DND-41 (cell line): ENCODE data around the gene FBXO41.

ENCODE experiments used
- ATAC-seq: fragments of 200-7000 bp; cut with Tn5 transposase; 3 replicates; pipeline ENCODE4 v1.9.1; 2021; ENCODE audit warnings: low read depth; ENCODE audit not compliant: insufficient read depth
- DNase-seq: peaks from one replicate; pipeline ENCODE4 v3.0.0-alpha.2; 2020
- H2AFZ ChIP-seq: 2 replicates; pipeline ENCODE4 v1.6.0; 2012; ENCODE audit warnings: low read depth, low read length
- H3K27ac ChIP-seq: 2 replicates; pipeline ENCODE4 v1.5.1; 2012; ENCODE audit warnings: low read length, inconsistent platforms
- H3K27me3 ChIP-seq: fragments of 200-600 bp; sonication (generic); 2 replicates; pipeline ENCODE4 v1.6.0; 2012; ENCODE audit warnings: low read length, mild to moderate bottlenecking, inconsistent platforms; ENCODE audit not compliant: insufficient read depth, poor library complexity
- H3K36me3 ChIP-seq: 2 replicates; pipeline ENCODE4 v1.5.1; 2012; ENCODE audit warnings: low read length, inconsistent platforms; ENCODE audit not compliant: insufficient read depth
- H3K4me1 ChIP-seq: 2 replicates; pipeline ENCODE4 v1.5.1; 2012; ENCODE audit warnings: mild to moderate bottlenecking, low read length; ENCODE audit not compliant: insufficient read depth
- H3K4me2 ChIP-seq: 2 replicates; pipeline ENCODE4 v1.6.0; 2012; ENCODE audit warnings: mild to moderate bottlenecking, moderate library complexity, low read length, inconsistent platforms; ENCODE audit not compliant: insufficient read depth
- H3K4me3 ChIP-seq, 2 experiments: fragments of 200-600 bp in 1 of 2; shearing (Covaris generic) in 1 of 2; 2 replicates each; pipeline ENCODE4 v1.5.1; 2012 to 2016; ENCODE audit warnings: inconsistent platforms in 2 of 2, low read length in 2 of 2, mild to moderate bottlenecking in 2 of 2, low read depth in 1 of 2, moderate library complexity in 1 of 2
- H3K79me2 ChIP-seq: 2 replicates; pipeline ENCODE4 v1.6.0; 2012; ENCODE audit warnings: low read length, inconsistent platforms; ENCODE audit not compliant: insufficient read depth
- H3K9ac ChIP-seq: 2 replicates; pipeline ENCODE4 v1.6.0; 2012; ENCODE audit warnings: low read depth, mild to moderate bottlenecking, inconsistent platforms, low read length, moderate library complexity
- H3K9me3 ChIP-seq: 2 replicates; pipeline ENCODE4 v1.5.1; 2012; ENCODE audit warnings: low read length, moderate library complexity, mild to moderate bottlenecking, inconsistent platforms; ENCODE audit not compliant: insufficient read depth, severe bottlenecking
- H4K20me1 ChIP-seq: 2 replicates; pipeline ENCODE4 v1.6.0; 2012; ENCODE audit warnings: low read length; ENCODE audit not compliant: insufficient read depth
- EZH2 ChIP-seq: IDR thresholded peaks from 3 replicates; pipeline ENCODE4 v1.6.1; 2012; ENCODE audit warnings: borderline replicate concordance, low read depth, mild to moderate bottlenecking, moderate library complexity, low read length, inconsistent platforms; ENCODE audit not compliant: severe bottlenecking
- TF ChIP-seq, protein P1 (sequence below): IDR thresholded peaks from 2 replicates; pipeline ENCODE4 v1.5.1; 2012; ENCODE audit warnings: borderline replicate concordance, low read length, moderate library complexity, mild to moderate bottlenecking; ENCODE audit not compliant: poor library complexity, severe bottlenecking; ENCODE audit errors: extremely low read depth

Gene FBXO41

DNA sequence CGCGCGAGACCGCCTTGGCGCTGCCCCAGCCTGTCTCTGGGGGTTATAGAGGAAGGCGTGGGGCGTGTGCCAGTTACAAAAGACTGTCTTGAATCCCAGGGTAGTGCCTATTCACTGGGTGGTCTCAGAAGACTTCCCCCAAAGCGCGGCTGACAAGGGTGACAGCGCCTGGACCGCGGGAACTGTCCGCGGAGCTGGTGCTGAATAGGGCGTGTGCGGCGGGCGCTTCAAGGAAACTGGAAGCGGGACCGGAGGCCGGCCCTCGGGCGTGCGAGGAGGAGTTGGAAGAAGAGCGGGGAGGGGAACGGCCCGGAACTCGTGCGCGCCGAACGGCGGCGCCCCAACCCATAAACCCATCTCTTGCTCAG is 6.8 kb upstream of the FBXO41 start:
- TF ChIP-seq, protein P1, sequence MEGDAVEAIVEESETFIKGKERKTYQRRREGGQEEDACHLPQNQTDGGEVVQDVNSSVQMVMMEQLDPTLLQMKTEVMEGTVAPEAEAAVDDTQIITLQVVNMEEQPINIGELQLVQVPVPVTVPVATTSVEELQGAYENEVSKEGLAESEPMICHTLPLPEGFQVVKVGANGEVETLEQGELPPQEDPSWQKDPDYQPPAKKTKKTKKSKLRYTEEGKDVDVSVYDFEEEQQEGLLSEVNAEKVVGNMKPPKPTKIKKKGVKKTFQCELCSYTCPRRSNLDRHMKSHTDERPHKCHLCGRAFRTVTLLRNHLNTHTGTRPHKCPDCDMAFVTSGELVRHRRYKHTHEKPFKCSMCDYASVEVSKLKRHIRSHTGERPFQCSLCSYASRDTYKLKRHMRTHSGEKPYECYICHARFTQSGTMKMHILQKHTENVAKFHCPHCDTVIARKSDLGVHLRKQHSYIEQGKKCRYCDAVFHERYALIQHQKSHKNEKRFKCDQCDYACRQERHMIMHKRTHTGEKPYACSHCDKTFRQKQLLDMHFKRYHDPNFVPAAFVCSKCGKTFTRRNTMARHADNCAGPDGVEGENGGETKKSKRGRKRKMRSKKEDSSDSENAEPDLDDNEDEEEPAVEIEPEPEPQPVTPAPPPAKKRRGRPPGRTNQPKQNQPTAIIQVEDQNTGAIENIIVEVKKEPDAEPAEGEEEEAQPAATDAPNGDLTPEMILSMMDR: no peak
- no peak for TF ChIP-seq EZH2
- H3K9ac ChIP-seq: no peak overlapping the region
- no peak overlapping the region for H2AFZ ChIP-seq
- peak; percentile 15; the same call in 1 of the 3 replicates for ATAC-seq
- peak; percentile 18 for DNase-seq
- H3K27ac ChIP-seq: no peak overlapping the region
- no peaks in the 10 kb centered on the region; the same call in 1 of the 2 replicates for H3K4me1 ChIP-seq
- no peaks in the 10 kb centered on the region for H4K20me1 ChIP-seq
- H3K4me2 ChIP-seq: no peak overlapping the region
- H3K4me3 ChIP-seq: no peak overlapping the region
- H3K79me2 ChIP-seq: no peaks in the 10 kb centered on the region
- peaks cover 13% of the 10 kb centered on the region for H3K27me3 ChIP-seq
- no peaks in the 10 kb centered on the region for H3K36me3 ChIP-seq
- H3K9me3 ChIP-seq: no peaks in the 10 kb centered on the region

DNA sequence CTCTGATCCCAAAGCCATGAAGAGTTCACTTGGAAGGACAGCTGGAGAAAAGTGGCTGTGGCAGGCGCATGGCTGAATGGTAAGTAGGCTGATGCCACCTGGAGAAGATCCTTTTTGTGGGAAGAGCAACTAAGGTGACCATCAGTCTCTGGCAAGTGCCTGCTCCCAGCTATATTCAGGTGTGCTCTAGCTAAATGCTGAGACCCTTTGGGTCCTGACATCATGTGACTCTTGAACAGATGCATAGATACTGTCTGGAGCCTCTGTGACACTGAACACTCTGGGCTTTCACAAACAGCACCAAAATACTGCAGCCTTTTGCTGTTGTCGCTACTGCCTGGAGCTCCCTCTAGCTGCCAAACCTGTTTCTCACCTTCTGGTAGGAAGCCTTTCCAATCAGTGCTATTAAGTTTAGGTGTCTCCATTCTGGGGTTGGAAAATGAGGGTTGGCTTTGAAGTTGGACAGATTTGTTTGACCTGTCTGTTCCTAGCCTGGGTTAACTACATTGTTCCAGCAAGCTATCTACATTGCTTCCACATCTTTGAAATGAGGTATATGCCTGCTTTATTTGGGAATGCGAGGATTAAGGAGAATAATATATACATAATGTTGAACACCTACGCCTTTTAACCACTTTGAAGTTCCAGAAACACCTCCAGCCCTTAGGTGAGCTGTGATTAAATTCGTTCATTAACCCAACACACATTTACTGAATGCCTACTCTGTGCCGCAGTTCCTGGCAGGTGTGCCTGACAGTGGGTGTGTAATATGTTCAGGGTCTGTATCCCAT is 6.0 kb upstream of the FBXO41 start:
- Histone ChIP-seq H2AFZ (0 out of 2 replicates have a peak overlapping the region, but pooled peaks have one; percentile 8), H3K27ac (no peak overlapping the region), H3K36me3 (no peaks in the 10 kb centered on the region), H3K79me2 (no peaks in the 10 kb centered on the region), H4K20me1 (no peaks in the 10 kb centered on the region), H3K4me3 (no peak overlapping the region), H3K27me3 (peaks cover 5% of the 10 kb centered on the region), H3K9me3 (no peaks in the 10 kb centered on the region), H3K4me1 (peaks cover 8% of the 10 kb centered on the region), H3K4me2 (no peak overlapping the region), H3K9ac (no peak overlapping the region)
- TF ChIP-seq EZH2: no peak
- TF ChIP-seq, protein P1: peak; percentile 85
- ATAC-seq (peak; percentile 66), DNase-seq (peak; percentile 64)

DNA sequence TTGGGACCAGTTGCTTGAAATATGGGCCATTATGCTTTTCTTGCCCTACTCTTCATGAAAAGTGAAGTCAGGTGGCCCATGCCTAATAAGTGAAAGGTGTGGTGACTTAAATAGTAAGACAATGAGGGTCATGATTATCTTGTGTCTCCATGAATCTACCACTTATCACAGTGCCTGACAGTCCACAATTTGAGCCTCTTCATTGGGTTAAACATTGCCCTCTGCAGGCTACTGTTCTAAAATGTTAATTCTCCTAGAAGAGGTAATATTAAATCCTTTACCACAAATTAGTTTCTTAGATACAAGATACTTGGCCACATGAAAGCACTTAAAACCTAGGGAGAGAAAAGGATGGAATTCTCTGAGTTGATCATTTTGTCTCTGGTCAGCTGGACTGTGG is 5.0 kb upstream of the FBXO41 start:
- no peak overlapping the region for H2AFZ ChIP-seq
- H3K4me3 ChIP-seq: no peak overlapping the region
- no peaks in the 10 kb centered on the region for H3K9me3 ChIP-seq
- no peaks in the 10 kb centered on the region for H3K36me3 ChIP-seq
- peaks cover 15% of the 10 kb centered on the region for H3K4me1 ChIP-seq
- TF ChIP-seq EZH2: no peak
- TF ChIP-seq, protein P1: peak; percentile 30
- no peaks in the 10 kb centered on the region; the same call in 1 of the 2 replicates for H3K79me2 ChIP-seq
- no peak overlapping the region for H3K9ac ChIP-seq
- H4K20me1 ChIP-seq: no peaks in the 10 kb centered on the region
- no peak overlapping the region for H3K4me2 ChIP-seq
- no peak for ATAC-seq
- DNase-seq: no peak
- H3K27ac ChIP-seq: no peak overlapping the region
- no peaks in the 10 kb centered on the region for H3K27me3 ChIP-seq
